Spleen (tissue), 11 donors: ENCODE results near the gene MAPT. TPM values are rescaled to one million over a fixed set of nuclear protein-coding genes. Genes with fewer than 3 reads are reported as not detected.

Experiments used
- DNase-seq: peaks from one replicate; pipeline ENCODE4 v3.0.0-alpha.2; 2020
- H3K27ac ChIP-seq, 8 donors: fragments of 200-600 bp; sonication (generic) in 7 of 8; 1 replicate in 4 of 8; 2 replicates in 4 of 8; pipeline versions ENCODE4 v1.5.0 to v1.8.0; 2016 to 2021; ENCODE audit warnings: inconsistent platforms in 4 of 8, mild to moderate bottlenecking in 4 of 8, moderate library complexity in 1 of 8
- H3K27me3 ChIP-seq, 7 donors: fragments of 200-600 bp; sonication (generic) in 6 of 7; replicated peaks in 1 of 7; 1 replicate in 4 of 7; 2 replicates in 3 of 7; pipeline versions ENCODE4 v1.5.0 to v1.8.0; 2016 to 2021; ENCODE audit warnings: inconsistent platforms in 3 of 7, mild to moderate bottlenecking in 1 of 7
- H3K36me3 ChIP-seq, 6 donors: fragments of 200-600 bp; sonication (generic) in 5 of 6; 1 replicate in 4 of 6; 2 replicates in 2 of 6; pipeline versions ENCODE4 v1.5.0 to v1.8.0; 2016 to 2021; ENCODE audit warnings: inconsistent platforms in 2 of 6
- H3K4me1 ChIP-seq, 6 donors: fragments of 200-600 bp; sonication (generic) in 5 of 6; 1 replicate in 3 of 6; 2 replicates in 3 of 6; pipeline versions ENCODE4 v1.5.0 to v1.8.0; 2016 to 2021; ENCODE audit warnings: inconsistent platforms in 3 of 6
- H3K4me3 ChIP-seq, 8 donors: fragments of 200-600 bp; sonication (generic) in 7 of 8; 1 replicate in 4 of 8; 2 replicates in 4 of 8; pipeline versions ENCODE4 v1.5.0 to v1.8.0; 2016 to 2021; ENCODE audit warnings: inconsistent platforms in 4 of 8, mild to moderate bottlenecking in 4 of 8, moderate library complexity in 2 of 8
- H3K9me3 ChIP-seq, 8 donors: fragments of 200-600 bp; sonication (generic) in 7 of 8; 1 replicate in 4 of 8; 2 replicates in 4 of 8; pipeline versions ENCODE4 v1.5.0 to v1.8.0; 2016 to 2021; ENCODE audit warnings: inconsistent platforms in 4 of 8
- POLR2A ChIP-seq, 3 donors: fragments of 450-650 bp; IDR thresholded peaks; one replicate each; pipeline ENCODE4 v1.5.1; 2017; ENCODE audit warnings: antibody characterized with exemption in 3 of 3, mild to moderate bottlenecking in 1 of 3
- POLR2AphosphoS5 ChIP-seq, 3 donors: sonication (generic); formaldehyde crosslinking; IDR thresholded peaks; one replicate each; pipeline ENCODE4 v1.5.1; 2017; ENCODE audit warnings: antibody characterized with exemption in 3 of 3
- WGBS, 5 donors: extraction: QIAGEN DNeasy Blood & Tissue Kit in 3 of 5; methylation state at CpG; one replicate each; pipeline versions ENCODE4 v1.1.5 to v1.1.7; 2013 to 2018; 5-methylcytosine and 5-hydroxymethylcytosine counted together
- intact Hi-C: fragments of 100-400 bp; cut with DNase I; formaldehyde crosslinking; loops from one replicate; pipeline ENCODE4 v1.15.0; 2023; ENCODE audit warnings: low total_unique reads
- polyA plus RNA-seq, 3 donors: library from polyadenylated mRNA; stranded (reverse); fragments of 200-250 nt; gene quantifications; one replicate each; pipeline ENCODE4 v1.2.1, GENCODE V29; 2013
- total RNA-seq, 7 donors: library from RNA; depleted of rRNA in 3 of 7; stranded (reverse); fragments of >200 nt in 3 of 7; fragmentation: NEBNext Ultra II Directional in 4 of 7; extraction: Animal tissue kit (Norgen Biotek cat#: 25700) in 4 of 7; gene quantifications; one replicate each; pipeline versions ENCODE4 v1.1.0 to v1.2.1, GENCODE V29; 2016 to 2021
- TF ChIP-seq, protein P1 (sequence below), 11 experiments: fragments of 200-600 bp in 7 of 11; fragments of 450-650 bp in 4 of 11; sonication (generic) in 4 of 11; IDR thresholded peaks in 8 of 11; conservative IDR thresholded peaks in 3 of 11; 1 replicate in 7 of 11; 2 replicates in 4 of 11; pipeline versions ENCODE4 v1.4.0 to v1.8.0; 2016 to 2021; ENCODE audit warnings: antibody characterized with exemption in 11 of 11, inconsistent platforms in 4 of 11, mild to moderate bottlenecking in 1 of 11
- donor health status: healthy with polysubstance abuse.
- donor health status: DM: no; HTN: no; CAD: no; lungs with moderate emphysema.
- donor health status: DM: no; HTN: no; CAD: no.
- donor health status: Bipolar disorder and iron deficiency.
- donor health status: healthy.
- donor health status: DM: no; HTN: no; CAD: no.
- donor health status: DM: yes; HTN: yes; CAD: no.

Gene MAPT
- total and polyA plus RNA-seq, 10 donors, result 0.15 to 1.6 (median 0.66) TPM

DNA sequence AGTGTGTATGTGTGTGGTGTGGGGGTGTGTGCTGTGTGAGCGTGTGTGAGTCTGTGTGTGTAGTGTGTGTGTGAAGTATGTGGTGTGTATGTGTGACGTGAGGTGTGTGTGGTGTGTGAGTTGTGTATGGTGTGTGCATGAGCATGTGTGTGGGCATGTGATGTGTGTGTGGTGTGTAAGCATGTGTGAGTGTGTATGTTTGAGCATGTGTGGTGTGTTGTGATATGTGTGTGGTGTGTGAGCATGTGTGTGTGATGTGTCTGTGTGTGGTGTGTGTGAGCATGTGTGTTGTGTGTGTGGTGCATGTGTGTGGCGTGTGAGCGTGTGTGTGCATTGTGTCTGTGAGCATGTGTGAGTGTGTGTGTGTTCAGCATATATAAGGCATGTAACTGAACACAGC is 20.9 kb downstream of the MAPT start:
- peaks cover 0 to 31% (median 0%) of the 10 kb centered on the region in 7 donors for H3K27me3 ChIP-seq
- H3K27ac ChIP-seq, result no peak overlapping the region
- H3K4me1 ChIP-seq, result no peaks in the 10 kb centered on the region
- TF ChIP-seq, protein P1, sequence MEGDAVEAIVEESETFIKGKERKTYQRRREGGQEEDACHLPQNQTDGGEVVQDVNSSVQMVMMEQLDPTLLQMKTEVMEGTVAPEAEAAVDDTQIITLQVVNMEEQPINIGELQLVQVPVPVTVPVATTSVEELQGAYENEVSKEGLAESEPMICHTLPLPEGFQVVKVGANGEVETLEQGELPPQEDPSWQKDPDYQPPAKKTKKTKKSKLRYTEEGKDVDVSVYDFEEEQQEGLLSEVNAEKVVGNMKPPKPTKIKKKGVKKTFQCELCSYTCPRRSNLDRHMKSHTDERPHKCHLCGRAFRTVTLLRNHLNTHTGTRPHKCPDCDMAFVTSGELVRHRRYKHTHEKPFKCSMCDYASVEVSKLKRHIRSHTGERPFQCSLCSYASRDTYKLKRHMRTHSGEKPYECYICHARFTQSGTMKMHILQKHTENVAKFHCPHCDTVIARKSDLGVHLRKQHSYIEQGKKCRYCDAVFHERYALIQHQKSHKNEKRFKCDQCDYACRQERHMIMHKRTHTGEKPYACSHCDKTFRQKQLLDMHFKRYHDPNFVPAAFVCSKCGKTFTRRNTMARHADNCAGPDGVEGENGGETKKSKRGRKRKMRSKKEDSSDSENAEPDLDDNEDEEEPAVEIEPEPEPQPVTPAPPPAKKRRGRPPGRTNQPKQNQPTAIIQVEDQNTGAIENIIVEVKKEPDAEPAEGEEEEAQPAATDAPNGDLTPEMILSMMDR (IDR thresholded peaks at IDR 0.05 in 8 of 11, conservative IDR thresholded peaks at IDR 0.05 in 3 of 11), result no peak
- intact Hi-C loops, result no loop called here
- no peaks in the 10 kb centered on the region for H3K36me3 ChIP-seq
- WGBS, 5 donors, result 77 to 93% (median 87%) methylated on average over 4 of the region's 4 CpGs
- H3K9me3 ChIP-seq, result peaks cover 0 to 19% (median 14%) of the 10 kb centered on the region in 8 donors
- no peak overlapping the region for H3K4me3 ChIP-seq
- no peak for DNase-seq

DNA sequence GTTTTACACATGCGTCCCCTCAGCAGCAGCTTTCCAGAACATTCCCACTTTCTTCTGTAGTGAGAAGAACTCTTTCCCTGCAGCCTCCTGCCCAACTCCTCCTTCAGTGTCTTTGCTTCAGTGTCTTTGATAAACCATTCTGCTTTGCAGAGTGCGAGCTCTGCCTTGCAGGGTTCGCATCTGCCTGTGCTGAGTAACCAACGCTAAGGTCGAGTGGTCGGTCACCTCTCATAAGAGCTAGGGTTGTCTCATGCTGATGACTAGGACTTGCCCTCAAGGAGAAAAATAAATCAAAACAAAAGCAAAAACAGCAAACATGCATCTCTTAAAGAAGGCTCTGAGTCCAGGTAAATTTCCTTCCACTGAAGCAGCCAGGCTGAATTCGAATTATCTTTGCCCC is 22.7 kb downstream of the MAPT start:
- no peak for DNase-seq
- Histone ChIP-seq H3K27ac (no peak overlapping the region), H3K4me1 (no peaks in the 10 kb centered on the region), H3K9me3 (peaks cover 0 to 14% (median 12%) of the 10 kb centered on the region in 8 donors), H3K4me3 (no peak overlapping the region), H3K36me3 (no peaks in the 10 kb centered on the region), H3K27me3 (peaks cover 0 to 36% (median 0%) of the 10 kb centered on the region in 7 donors)
- WGBS, 5 donors, result 71 to 84% (median 74%) methylated on average over 7 of the region's 7 CpGs
- intact Hi-C loops, result no loop called here
- no peak for TF ChIP-seq POLR2AphosphoS5 (IDR thresholded peaks at IDR 0.05)
- no peak for TF ChIP-seq POLR2A (IDR thresholded peaks at IDR 0.05)
- TF ChIP-seq, protein P1 (IDR thresholded peaks at IDR 0.05 in 8 of 11, conservative IDR thresholded peaks at IDR 0.05 in 3 of 11), result no peak

DNA sequence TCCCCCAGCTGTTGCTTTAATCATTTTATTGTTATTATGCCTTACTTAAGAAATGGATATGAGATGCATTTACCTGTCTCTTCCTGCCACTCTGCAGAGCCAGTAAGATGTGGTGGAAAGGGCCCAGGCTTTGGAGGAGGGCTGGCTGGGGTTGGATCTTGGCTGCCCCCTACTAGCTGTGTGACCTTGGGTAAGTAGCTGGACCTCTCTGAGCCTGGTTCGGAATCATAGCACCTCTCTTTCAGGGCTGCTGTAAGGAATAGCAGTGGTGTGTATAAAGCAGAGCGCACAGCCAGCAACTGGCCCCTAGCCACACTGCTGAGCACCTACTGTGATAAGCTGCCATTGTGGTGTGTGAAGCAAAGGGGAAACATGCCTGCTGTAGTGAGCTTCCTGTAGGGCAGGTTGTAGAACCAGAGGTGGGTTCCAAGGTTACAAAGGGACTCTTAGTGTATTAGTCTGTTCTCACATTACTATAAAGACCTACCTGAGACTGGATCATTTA is 23.9 kb downstream of the MAPT start:
- intact Hi-C loops, result no loop called here
- H3K4me1 ChIP-seq, result no peaks in the 10 kb centered on the region
- DNase-seq, result no peak
- peaks cover 0 to 2% (median under 1%) of the 10 kb centered on the region in 8 donors for H3K9me3 ChIP-seq
- peaks cover 0 to 36% (median 0%) of the 10 kb centered on the region in 7 donors for H3K27me3 ChIP-seq
- H3K4me3 ChIP-seq, result no peak overlapping the region
- TF ChIP-seq, protein P1 (IDR thresholded peaks at IDR 0.05 in 8 of 11, conservative IDR thresholded peaks at IDR 0.05 in 3 of 11), result no peak
- no peak for TF ChIP-seq POLR2AphosphoS5 (IDR thresholded peaks at IDR 0.05)
- TF ChIP-seq POLR2A (IDR thresholded peaks at IDR 0.05), result no peak
- 89 to 97% (median 94%) methylated on average over 2 of the region's 2 CpGs for WGBS, 5 donors
- no peak overlapping the region for H3K27ac ChIP-seq
- no peaks in the 10 kb centered on the region for H3K36me3 ChIP-seq

DNA sequence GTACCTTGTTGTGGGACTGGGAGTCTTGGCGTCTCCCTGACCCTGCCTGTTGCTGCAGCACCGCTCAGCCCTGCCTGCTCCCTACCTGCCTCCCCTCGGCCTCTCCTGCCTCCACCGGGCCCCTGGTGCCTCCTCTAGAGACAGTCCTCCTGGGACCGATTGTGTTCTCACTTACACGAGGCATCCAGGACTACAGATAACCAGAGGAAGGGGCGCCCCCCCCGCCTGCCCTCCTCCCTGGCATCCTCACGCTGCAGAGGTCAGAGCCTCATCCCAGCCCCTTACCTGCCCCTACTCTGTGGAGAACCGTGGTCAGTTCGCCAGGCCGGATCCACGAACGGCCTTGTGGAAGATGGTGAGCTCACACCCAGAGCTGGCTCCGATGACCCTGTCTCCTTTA is 24.8 kb downstream of the MAPT start:
- peaks cover 0 to 36% (median 0%) of the 10 kb centered on the region in 7 donors for H3K27me3 ChIP-seq
- TF ChIP-seq, protein P1 (IDR thresholded peaks at IDR 0.05 in 8 of 11, conservative IDR thresholded peaks at IDR 0.05 in 3 of 11), result no peak
- TF ChIP-seq POLR2AphosphoS5 (IDR thresholded peaks at IDR 0.05) (no peak), POLR2A (IDR thresholded peaks at IDR 0.05) (no peak)
- H3K36me3 ChIP-seq, result no peaks in the 10 kb centered on the region
- no peak overlapping the region for H3K4me3 ChIP-seq
- no peak for DNase-seq
- no peaks in the 10 kb centered on the region for H3K9me3 ChIP-seq
- WGBS, 5 donors, result 68 to 90% (median 82%) methylated on average over 14 to 15 of the region's 15 CpGs
- H3K27ac ChIP-seq, result no peak overlapping the region
- no peaks in the 10 kb centered on the region for H3K4me1 ChIP-seq
- intact Hi-C loops, result no loop called here
